GM18511 (cell line): Measurements from ENCODE around the gene ARG2.

Experiments
- ATAC-seq: cut with Tn5 transposase; IDR thresholded peaks from one replicate; pipeline ENCODE4 v1.9.1; 2021; ENCODE audit warnings: mild to moderate bottlenecking, moderate library complexity; ENCODE audit not compliant: unreplicated experiment

The ARG2 gene

DNA sequence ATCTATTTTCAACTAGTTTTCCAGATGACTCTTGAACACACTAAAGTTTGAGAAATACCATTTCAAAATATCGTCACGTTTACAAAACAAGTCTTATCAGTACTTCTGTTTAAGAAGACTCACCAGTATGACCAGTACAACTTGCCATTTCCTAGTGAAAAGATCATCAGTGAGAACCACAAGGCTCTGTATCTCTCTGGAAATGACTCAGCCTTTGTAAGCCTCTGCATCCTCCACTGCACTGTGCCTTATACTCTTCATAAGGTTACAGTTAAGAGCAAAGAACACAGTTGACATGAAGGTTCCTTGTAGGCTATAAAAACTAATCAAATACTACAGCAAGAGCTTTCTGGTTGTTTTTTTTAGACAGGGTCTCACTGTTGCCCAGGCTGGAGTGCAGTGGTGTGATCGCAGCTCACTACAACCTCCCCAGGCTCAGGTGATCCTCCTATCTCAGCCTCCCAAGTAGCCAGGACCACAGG lies 60.4 kb downstream of the ARG2 start:
- peak; percentile 94 for ATAC-seq

DNA sequence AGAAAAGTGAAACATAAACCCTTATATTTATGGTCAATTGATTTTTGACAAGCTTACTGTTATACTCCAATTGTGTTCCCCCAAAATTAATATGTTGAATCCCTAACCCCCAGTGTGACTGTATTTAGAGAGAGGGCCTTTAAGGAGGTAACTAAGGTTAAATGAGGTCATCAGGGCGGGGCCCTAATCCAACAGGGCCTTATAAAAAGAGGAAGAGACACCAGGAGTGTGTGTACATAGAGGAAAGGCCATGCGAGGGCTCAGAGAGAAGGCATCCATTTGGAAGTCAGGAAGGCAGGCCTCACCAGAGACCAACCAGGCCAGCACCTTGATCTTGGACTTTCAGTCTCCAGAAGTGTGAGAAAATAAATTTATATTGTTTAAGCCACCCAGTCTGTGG lies 61.2 kb downstream of the ARG2 start:
- ATAC-seq, result no peak

DNA sequence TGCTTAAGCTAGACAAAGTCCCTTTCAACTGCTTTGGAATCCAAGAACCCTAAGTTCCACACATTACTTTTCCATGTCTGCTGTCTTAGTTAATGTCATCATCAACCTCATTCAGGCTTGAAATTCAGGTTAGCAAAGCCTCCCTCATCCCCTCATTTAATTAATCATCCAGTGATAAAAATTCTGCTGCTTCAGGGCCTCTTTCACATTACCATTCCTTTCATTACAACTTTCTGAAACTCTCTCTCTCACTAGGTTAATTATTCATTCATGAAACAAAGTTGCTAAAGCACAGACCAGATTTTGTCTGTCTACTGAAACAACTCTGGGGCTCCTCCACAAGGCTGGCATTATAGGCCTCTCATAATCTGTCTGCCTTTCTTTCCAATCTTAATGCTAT lies 64.1 kb downstream of the ARG2 start:
- no peak for ATAC-seq

DNA sequence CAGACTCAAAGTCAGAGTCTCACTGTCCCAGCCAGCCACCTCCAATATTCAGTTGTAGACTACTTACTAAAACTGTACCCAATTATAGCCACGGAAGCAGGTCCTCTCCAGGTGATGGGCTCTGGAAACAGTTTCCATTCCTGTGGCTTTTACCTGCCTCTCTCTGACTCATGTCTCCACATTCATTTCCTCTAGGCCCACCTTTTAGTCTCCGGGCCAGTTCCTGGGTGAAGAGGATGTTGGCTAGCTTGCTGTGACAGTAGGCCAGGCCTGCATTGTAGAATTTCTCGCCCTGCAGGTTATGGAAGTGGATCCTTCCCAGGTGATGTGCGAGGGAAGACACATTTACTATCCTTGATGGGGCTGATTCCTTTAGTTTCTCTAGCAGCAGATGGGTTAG lies 70.3 kb downstream of the ARG2 start:
- no peak for ATAC-seq

DNA sequence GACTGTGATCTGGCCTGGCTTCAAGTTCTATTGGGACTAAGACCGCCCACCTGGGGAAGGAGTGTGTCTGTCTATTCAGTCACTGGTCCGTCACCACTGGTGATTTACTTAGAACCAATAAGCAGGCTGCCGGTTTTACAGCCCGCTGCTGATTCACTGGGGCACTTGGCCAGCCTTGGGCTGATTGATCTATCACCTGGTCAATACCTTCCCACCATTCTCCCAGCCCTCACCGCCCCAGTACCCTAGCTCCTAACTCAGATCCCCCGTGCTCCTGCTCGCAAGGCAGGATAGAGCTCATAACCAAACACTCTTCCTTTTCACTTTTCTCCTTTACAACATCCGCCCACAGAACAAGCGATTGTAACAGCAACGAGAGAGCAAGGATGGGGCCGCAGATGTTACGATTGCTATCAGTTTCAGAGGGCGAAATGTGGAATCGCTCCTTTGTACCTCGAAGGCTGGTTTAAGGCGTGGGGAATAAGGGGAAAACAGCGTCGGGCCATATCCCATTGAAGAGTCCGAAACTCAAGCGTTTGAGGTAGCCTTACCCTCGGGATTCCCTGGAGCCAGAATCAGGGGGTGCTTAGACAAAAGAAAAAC lies 75.2 kb downstream of the ARG2 start:
- ATAC-seq, result peak; percentile 91

DNA sequence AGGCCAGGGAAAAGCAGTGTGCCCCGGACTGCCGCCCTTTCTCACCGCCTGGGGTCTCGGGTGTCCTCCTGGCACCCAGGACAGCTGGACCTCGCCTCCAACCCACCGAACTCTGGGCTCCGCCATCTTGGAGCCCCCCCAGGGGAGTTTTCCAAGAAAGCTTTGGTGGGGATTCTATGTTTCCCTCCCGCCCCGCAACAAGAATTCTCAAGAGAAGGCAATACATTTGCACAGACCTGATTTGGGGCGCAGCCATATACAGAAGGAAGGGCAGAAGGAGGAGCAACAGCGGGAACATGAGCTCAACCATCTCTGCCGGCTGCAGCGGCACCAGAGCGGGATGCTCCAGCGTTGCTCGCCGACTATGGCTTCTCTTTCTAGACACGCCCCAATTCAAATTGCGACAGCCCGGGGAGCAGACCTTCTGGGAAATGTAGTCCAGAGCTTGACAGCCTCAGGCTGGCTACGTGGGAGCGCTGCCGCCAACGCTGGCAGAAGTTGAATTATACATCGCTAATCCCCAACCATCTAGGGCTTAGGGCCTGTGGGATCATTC lies 75.8 kb downstream of the ARG2 start, which contains the start of gene RDH11:
Gene RDH11 (minus strand): TSS at position 371 of the 556 bp plus-strand sequence. CDS start 61 bp downstream, at position 310.
- peak; percentile 90 for ATAC-seq

DNA sequence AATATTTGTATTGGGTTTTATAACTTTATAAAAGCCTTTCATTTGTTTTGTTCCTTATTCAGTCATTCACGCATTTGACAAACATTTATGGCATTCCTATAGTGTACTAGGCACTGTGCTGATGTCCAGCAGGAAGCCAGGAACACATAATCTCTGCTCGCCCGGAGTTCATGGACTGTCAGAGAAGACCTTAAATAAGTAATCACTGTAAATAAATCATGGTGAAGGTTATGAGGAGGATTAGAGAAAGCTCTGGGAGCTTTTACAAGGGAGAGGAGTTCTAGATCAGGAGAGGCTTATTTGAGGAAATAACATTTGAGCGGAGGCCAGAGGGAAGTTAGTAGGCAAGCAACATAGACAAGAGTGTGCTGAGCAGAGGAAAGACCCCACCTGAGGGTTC lies 77.3 kb downstream of the ARG2 start:
- ATAC-seq, result no peak

DNA sequence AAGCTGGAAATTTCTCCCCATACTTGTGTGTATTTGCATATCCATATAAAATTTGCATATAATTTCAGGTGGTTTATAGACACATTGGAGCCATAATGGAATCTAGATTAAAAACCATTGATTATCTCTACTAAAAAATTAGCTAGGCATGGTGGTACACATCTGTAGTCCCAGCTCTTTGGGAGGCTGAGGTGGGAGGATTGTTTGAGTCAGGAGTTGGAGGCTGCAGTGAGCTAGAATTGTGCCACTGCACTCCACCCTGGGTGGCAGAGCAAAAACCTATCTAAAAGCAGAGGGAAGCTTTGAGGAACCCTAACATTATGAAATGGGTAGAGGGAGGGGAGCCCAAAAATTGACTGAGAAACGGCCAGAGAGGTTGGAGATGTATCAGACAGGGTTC lies 78.5 kb downstream of the ARG2 start:
- ATAC-seq, result no peak
